Measurements from ENCODE around the gene BTC. TPM values are rescaled to one million over a fixed set of nuclear protein-coding genes. Genes with fewer than 3 reads are reported as not detected.

Gene BTC
- total RNA-seq, 1 experiment from 2014 or later = not detected

DNA sequence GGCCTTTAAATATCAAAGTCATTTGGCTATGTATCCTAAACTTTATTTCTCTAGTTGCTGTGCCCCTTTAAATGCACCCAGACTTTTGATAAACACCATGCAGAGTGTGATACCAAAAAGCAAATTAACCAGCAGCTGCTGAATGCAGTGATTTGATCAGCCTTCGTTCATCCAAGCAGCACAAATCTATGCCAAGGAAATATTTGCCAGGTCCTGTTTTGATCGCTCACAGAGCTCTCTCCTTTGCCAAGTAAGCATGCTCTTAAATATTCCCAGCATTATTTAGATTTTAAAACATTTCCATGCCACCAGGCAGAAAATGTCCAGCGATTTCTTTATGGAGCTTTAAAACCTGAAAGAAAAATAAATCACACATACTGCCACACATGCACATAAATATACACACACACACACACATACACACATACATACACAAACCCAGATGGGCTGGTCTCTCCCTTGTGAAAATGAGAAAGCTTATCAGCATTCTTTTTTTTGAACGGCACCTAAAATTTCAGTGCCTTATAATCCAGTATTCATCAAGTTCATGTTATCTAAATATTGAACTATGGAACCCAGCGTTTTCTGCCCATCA is 35.7 kb downstream of the BTC start:
- Mint-ChIP-seq H3K27me3 (ENCODE audit: low read depth) (no peaks in the 10 kb centered on the region), H3K9me3 (no peaks in the 10 kb centered on the region), H3K36me3 (ENCODE audit: insufficient read depth in 1 of 3, low read depth in 3 of 3) (no peaks in the 10 kb centered on the region), H3K4me1 (no peaks in the 10 kb centered on the region), H3K27ac (no peak overlapping the region; a peak in 1 of 7 replicates), H3K4me3 (no peak overlapping the region)
- Histone ChIP-seq H3K56ac (ENCODE audit: insufficient read length, low read depth, low read length) (no peak overlapping the region), H2BK5ac (ENCODE audit: insufficient read length, low read length) (no peak overlapping the region), H4K20me1 (ENCODE audit: control insufficient read depth, insufficient read depth, insufficient read length) (no peaks in the 10 kb centered on the region), H3K4me1 (ENCODE audit: insufficient read depth, low read length) (no peaks in the 10 kb centered on the region), H2BK120ac (ENCODE audit: low read depth, low read length, poor library complexity, severe bottlenecking) (no peak overlapping the region), H3K23me2 (ENCODE audit: insufficient read length, low read depth, low read length, poor library complexity, severe bottlenecking) (no peaks in the 10 kb centered on the region), H3K9ac (ENCODE audit: extremely low read depth, insufficient read length, low read length) (no peak overlapping the region), H3K79me2 (ENCODE audit: insufficient read depth, low read length) (no peaks in the 10 kb centered on the region), H4K5ac (ENCODE audit: insufficient read length, low read depth, low read length) (no peak overlapping the region), H2BK15ac (ENCODE audit: low read depth, low read length) (no peak overlapping the region), H4K8ac (replicated peaks; ENCODE audit: insufficient read length, low read depth, low read length) (no peak overlapping the region), H2BK12ac (ENCODE audit: insufficient read length, low read depth, low read length) (no peak overlapping the region), H3K27me3 (ENCODE audit: insufficient read depth, low read length) (no peaks in the 10 kb centered on the region), H3T11ph (ENCODE audit: low read length) (no peak overlapping the region), H3K18ac (ENCODE audit: insufficient read length, low read depth, low read length) (no peak overlapping the region), H2AK5ac (ENCODE audit: insufficient read length, low read length) (no peak overlapping the region), H3K27ac (ENCODE audit: insufficient read length, low read depth, low read length) (no peak overlapping the region), H4K91ac (ENCODE audit: insufficient read length, low read depth, low read length) (no peak overlapping the region), H2BK20ac (ENCODE audit: low read depth, low read length, poor library complexity, severe bottlenecking) (no peak overlapping the region), H2AFZ (ENCODE audit: low read length) (no peak overlapping the region), H3K79me1 (ENCODE audit: insufficient read depth, low read depth, low read length, poor library complexity, severe bottlenecking) (no peaks in the 10 kb centered on the region), H3K9me3 (ENCODE audit: control insufficient read depth, low read depth, low read length) (no peaks in the 10 kb centered on the region), H3K23ac (ENCODE audit: insufficient read length, low read depth, low read length) (no peak overlapping the region), H3K4me2 (ENCODE audit: insufficient read depth, insufficient read length, low read length) (no peak overlapping the region), H3K4ac (ENCODE audit: low read depth, low read length) (no peak overlapping the region), H3K14ac (ENCODE audit: insufficient read depth, low read length) (no peak overlapping the region)
- no CpG with 5 or more reads among the region's 5 CpGs for WGBS (ENCODE audit: extremely low coverage, insufficient read length, low lambda C conversion rate)
- DNase-seq = no peak
- TF ChIP-seq, protein P1, sequence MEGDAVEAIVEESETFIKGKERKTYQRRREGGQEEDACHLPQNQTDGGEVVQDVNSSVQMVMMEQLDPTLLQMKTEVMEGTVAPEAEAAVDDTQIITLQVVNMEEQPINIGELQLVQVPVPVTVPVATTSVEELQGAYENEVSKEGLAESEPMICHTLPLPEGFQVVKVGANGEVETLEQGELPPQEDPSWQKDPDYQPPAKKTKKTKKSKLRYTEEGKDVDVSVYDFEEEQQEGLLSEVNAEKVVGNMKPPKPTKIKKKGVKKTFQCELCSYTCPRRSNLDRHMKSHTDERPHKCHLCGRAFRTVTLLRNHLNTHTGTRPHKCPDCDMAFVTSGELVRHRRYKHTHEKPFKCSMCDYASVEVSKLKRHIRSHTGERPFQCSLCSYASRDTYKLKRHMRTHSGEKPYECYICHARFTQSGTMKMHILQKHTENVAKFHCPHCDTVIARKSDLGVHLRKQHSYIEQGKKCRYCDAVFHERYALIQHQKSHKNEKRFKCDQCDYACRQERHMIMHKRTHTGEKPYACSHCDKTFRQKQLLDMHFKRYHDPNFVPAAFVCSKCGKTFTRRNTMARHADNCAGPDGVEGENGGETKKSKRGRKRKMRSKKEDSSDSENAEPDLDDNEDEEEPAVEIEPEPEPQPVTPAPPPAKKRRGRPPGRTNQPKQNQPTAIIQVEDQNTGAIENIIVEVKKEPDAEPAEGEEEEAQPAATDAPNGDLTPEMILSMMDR (conservative IDR thresholded peaks at IDR 0.05) = no peak
